HG02943 (cell line): ENCODE results near the gene ZBED1.
A peak's percentile ranks its signal among the peaks of the same experiment; 100 is the strongest.
"Not testable (repeated sequence)": the region's sequence is repeated elsewhere in the genome, so short reads cannot be mapped to it uniquely, and the experiment has no call there.

Source experiments
- ATAC-seq: cut with Tn5 transposase; IDR thresholded peaks from one replicate; pipeline ENCODE4 v1.9.1; 2021; ENCODE audit warnings: mild to moderate bottlenecking, low read depth, moderate library complexity; ENCODE audit not compliant: unreplicated experiment

The ZBED1 gene

GRCh38 chrX:2520539-2520938, 19.8 kb upstream of the ZBED1 start:
- no peak for ATAC-seq

- ATAC-seq = not testable (repeated sequence)
Measured at GRCh38 chrX:2519638-2520037, 18.9 kb upstream of the ZBED1 start.

GRCh38 chrX:2517055-2517454, 16.3 kb upstream of the ZBED1 start:
- peak; percentile 8 for ATAC-seq

GRCh38 chrX:2516623-2517022, 15.8 kb upstream of the ZBED1 start:
- peak; percentile 57 for ATAC-seq

- ATAC-seq = no peak
Measured at GRCh38 chrX:2514131-2514530, 13.4 kb upstream of the ZBED1 start.

GRCh38 chrX:2513121-2513664, 12.4 kb upstream of the ZBED1 start:
- no peak for ATAC-seq

GRCh38 chrX:2512501-2512900, 11.7 kb upstream of the ZBED1 start:
- ATAC-seq = no peak

- no peak for ATAC-seq
Measured at GRCh38 chrX:2511326-2511725, 10.6 kb upstream of the ZBED1 start.

- no peak for ATAC-seq
Measured at GRCh38 chrX:2508648-2509335, 8.0 kb upstream of the ZBED1 start.

- ATAC-seq = no peak
Measured at GRCh38 chrX:2507904-2508627, 7.3 kb upstream of the ZBED1 start.

- no peak for ATAC-seq
Measured at GRCh38 chrX:2507196-2507595, 6.4 kb upstream of the ZBED1 start.

- ATAC-seq = not testable (repeated sequence)
Measured at GRCh38 chrX:2505341-2505740, 4.6 kb upstream of the ZBED1 start.

- ATAC-seq = no peak
Measured at GRCh38 chrX:2504706-2505332, 4.0 kb upstream of the ZBED1 start.

- no peak for ATAC-seq
Measured at GRCh38 chrX:2503591-2504500, 3.1 kb upstream of the ZBED1 start.

- no peak for ATAC-seq
Measured at GRCh38 chrX:2502668-2503519, 2.1 kb upstream of the ZBED1 start.

GRCh38 chrX:2502120-2502667, 1.4 kb upstream of the ZBED1 start:
- no peak for ATAC-seq

GRCh38 chrX:2501559-2502102, 855 bp upstream of the ZBED1 start:
- no peak for ATAC-seq

- peak; percentile 50 for ATAC-seq
Measured at GRCh38 chrX:2500091-2500802, 529 bp downstream of the ZBED1 start.
